GM12892 (cell line): ENCODE results near the gene ZNF70.

ENCODE experiments used
- POLR2A ChIP-seq: IDR thresholded peaks from 2 replicates; pipeline ENCODE4 v1.6.1; 2011; ENCODE audit warnings: low read depth, low read length, control low read depth
- POLR2AphosphoS5 ChIP-seq: IDR thresholded peaks from 2 replicates; pipeline ENCODE4 v1.6.1; 2011; ENCODE audit warnings: low read depth, low read length, control low read depth
- TAF1 ChIP-seq: IDR thresholded peaks from 2 replicates; pipeline ENCODE4 v1.6.1; 2011; ENCODE audit warnings: low read depth, mild to moderate bottlenecking, control low read depth, low read length, borderline replicate concordance

DNA sequence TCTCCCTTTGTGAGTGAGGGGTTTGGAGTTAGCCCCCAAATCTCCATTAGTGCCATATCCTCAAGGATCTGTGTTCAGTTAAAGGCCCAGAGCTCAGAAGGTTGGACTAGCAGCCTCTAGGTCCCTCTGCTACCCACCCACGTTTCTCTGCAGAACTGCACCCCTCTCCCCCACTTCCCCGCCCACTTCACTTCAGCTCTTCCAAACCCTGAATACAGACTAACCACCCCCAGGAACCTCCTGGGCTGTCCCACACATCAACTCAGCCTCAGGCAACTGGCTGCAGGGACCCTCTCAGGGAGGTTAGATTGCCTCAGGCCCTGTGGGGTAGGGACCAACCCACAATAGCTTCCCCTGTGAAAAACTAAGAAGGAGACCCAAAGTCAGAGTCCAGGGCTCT lies 2.5 kb upstream of the ZNF70 start:
- TF ChIP-seq POLR2A (no peak), POLR2AphosphoS5 (no peak), TAF1 (no peak)
